Measurements from ENCODE around the gene ZNF547.
"Not testable (repeated sequence)": the region's sequence is repeated elsewhere in the genome, so short reads cannot be mapped to it uniquely, and the experiment has no call there.

The ZNF547 gene

GRCh38 chr19:57357406-57357805 is 5.9 kb upstream of the ZNF547 start:
- TF ChIP-seq POLR2A (IDR thresholded peaks at IDR 0.05; ENCODE audit: extremely low read depth, insufficient read length), result no peak
- TF ChIP-seq, protein P1, sequence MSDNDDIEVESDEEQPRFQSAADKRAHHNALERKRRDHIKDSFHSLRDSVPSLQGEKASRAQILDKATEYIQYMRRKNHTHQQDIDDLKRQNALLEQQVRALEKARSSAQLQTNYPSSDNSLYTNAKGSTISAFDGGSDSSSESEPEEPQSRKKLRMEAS (IDR thresholded peaks at IDR 0.05; ENCODE audit: low read depth, low read length), result no peak
- TF ChIP-seq, protein P2, sequence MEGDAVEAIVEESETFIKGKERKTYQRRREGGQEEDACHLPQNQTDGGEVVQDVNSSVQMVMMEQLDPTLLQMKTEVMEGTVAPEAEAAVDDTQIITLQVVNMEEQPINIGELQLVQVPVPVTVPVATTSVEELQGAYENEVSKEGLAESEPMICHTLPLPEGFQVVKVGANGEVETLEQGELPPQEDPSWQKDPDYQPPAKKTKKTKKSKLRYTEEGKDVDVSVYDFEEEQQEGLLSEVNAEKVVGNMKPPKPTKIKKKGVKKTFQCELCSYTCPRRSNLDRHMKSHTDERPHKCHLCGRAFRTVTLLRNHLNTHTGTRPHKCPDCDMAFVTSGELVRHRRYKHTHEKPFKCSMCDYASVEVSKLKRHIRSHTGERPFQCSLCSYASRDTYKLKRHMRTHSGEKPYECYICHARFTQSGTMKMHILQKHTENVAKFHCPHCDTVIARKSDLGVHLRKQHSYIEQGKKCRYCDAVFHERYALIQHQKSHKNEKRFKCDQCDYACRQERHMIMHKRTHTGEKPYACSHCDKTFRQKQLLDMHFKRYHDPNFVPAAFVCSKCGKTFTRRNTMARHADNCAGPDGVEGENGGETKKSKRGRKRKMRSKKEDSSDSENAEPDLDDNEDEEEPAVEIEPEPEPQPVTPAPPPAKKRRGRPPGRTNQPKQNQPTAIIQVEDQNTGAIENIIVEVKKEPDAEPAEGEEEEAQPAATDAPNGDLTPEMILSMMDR (IDR thresholded peaks at IDR 0.05; ENCODE audit: low read depth, low read length), result no peak
- no peak for TF ChIP-seq MYC (IDR thresholded peaks at IDR 0.05; ENCODE audit: low read depth, low read length)
- no peak for DNase-seq (ENCODE audit: low read depth)
- no peak overlapping the region for H3K4me3 ChIP-seq (ENCODE audit: low read depth, low read length)

DNA sequence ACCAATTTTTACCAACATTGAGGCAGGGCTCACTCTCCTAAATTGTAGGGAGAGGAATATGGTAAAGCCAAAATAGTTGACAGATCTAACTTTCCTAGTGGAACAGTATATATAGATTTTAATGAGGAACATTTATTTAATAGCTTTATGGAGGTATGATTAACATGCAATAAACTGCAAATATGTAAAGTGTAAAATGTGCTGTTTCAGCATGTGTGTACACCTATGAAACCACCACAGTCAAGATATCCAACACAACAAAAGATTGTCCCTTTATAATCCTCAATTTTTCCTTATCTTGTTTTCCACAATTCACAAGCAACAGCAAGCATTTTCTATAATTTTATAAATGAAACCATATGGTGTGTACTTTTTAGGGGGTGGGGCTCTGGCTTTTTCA is 4.1 kb upstream of the ZNF547 start:
- TF ChIP-seq MYC (IDR thresholded peaks at IDR 0.05; ENCODE audit: low read depth, low read length) (no peak), POLR2A (IDR thresholded peaks at IDR 0.05; ENCODE audit: extremely low read depth, insufficient read length) (no peak)
- TF ChIP-seq, protein P1 (IDR thresholded peaks at IDR 0.05; ENCODE audit: low read depth, low read length), result no peak
- TF ChIP-seq, protein P2 (IDR thresholded peaks at IDR 0.05; ENCODE audit: low read depth, low read length), result no peak
- H3K4me3 ChIP-seq (ENCODE audit: low read depth, low read length), result no peak overlapping the region
- DNase-seq (ENCODE audit: low read depth), result no peak

GRCh38 chr19:57362419-57362818 is 932 bp upstream of the ZNF547 start:
- peak overlapping the region; percentile 80 for H3K4me3 ChIP-seq (ENCODE audit: low read depth, low read length)
- TF ChIP-seq, protein P2 (IDR thresholded peaks at IDR 0.05; ENCODE audit: low read depth, low read length), result no peak
- TF ChIP-seq, protein P1 (IDR thresholded peaks at IDR 0.05; ENCODE audit: low read depth, low read length), result no peak
- TF ChIP-seq POLR2A (IDR thresholded peaks at IDR 0.05; ENCODE audit: extremely low read depth, insufficient read length), result no peak
- TF ChIP-seq MYC (IDR thresholded peaks at IDR 0.05; ENCODE audit: low read depth, low read length), result no peak
- no peak for DNase-seq (ENCODE audit: low read depth)

DNA sequence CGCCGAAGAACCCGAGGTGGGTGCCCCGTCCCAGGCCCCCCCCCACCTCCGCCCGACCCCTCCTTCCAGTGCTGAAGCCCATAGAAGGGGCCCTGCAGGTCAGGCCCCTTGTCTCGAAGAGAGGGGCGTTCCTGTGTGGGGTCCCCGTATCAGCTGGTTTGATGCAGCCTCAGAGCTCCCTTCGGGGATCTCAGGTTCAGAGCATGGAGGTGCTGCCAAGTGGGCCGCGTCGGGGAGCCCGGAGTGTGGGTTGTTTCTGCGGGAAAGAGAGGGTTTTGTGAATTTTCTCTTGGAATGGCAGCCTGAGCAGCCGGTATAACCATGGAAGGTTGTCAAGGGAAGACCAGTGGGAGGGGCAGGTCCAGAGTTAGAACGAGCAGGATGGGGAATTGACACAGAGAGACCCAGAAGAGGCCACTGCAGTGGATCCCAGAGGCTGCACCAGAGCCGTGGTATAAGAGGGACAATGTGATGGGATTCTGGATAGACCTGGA is 384 bp downstream of the ZNF547 start:
- DNase-seq (ENCODE audit: low read depth), result peak; percentile 2
- TF ChIP-seq, protein P1 (IDR thresholded peaks at IDR 0.05; ENCODE audit: low read depth, low read length), result no peak
- TF ChIP-seq MYC (IDR thresholded peaks at IDR 0.05; ENCODE audit: low read depth, low read length), result no peak
- H3K4me3 ChIP-seq (ENCODE audit: low read depth, low read length), result peak overlapping the region; percentile 82

GRCh38 chr19:57366776-57367175 is 3.4 kb downstream of the ZNF547 start:
- H3K4me3 ChIP-seq (ENCODE audit: low read depth, low read length), result no peak overlapping the region
- TF ChIP-seq POLR2A (IDR thresholded peaks at IDR 0.05; ENCODE audit: extremely low read depth, insufficient read length) (no peak), MYC (IDR thresholded peaks at IDR 0.05; ENCODE audit: low read depth, low read length) (no peak)
- TF ChIP-seq, protein P1 (IDR thresholded peaks at IDR 0.05; ENCODE audit: low read depth, low read length), result no peak
- DNase-seq (ENCODE audit: low read depth), result no peak

DNA sequence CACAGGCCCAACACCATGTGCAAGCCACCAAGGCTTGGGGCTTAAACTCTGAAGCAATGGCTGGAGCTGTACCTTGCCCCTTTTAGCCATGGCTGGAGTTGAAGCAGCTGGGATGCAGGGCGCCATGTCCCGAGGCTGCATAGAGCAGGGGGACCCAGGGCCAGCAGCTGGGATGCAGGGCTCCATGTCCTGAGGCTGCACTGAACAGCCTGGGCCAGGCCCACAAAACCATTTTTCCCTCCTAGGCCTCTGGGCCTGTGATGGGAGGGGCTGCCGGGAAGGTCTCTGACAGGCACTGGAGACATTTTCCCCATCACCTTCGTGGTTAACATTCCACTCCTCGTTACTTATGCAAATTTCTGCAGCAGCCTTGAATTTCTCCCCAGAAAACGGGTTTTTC is 10.8 kb downstream of the ZNF547 start:
- DNase-seq (ENCODE audit: low read depth), result no peak
- TF ChIP-seq, protein P2 (IDR thresholded peaks at IDR 0.05; ENCODE audit: low read depth, low read length), result no peak
- no peak for TF ChIP-seq MYC (IDR thresholded peaks at IDR 0.05; ENCODE audit: low read depth, low read length)
- TF ChIP-seq, protein P1 (IDR thresholded peaks at IDR 0.05; ENCODE audit: low read depth, low read length), result no peak
- no peak for TF ChIP-seq POLR2A (IDR thresholded peaks at IDR 0.05; ENCODE audit: extremely low read depth, insufficient read length)
- H3K4me3 ChIP-seq (ENCODE audit: low read depth, low read length), result no peak overlapping the region

DNA sequence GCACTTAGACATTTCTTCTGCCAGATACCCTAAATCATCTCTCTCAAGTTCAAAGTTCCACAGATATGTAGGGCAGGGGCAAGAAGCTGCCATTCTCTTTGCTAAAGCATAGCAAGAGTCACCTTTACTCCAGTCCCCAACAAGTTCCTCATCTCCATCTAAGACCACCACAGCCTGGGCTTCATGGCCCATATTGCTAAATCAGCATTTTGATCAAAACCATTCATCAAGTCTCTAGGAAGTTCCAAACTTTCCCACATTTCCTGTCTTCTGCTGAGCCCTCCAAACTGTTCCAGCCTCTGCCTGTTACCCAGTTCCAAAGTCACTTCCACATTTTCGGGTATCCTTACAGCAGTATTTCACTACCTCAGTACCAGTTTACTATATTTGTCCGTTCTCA is 11.3 kb downstream of the ZNF547 start:
- not testable (repeated sequence) for DNase-seq (ENCODE audit: low read depth); H3K4me3 ChIP-seq (ENCODE audit: low read depth, low read length)
